Ovary (tissue), 3 donors: Measurements from ENCODE around the gene MYOM1.

Source experiments
- CTCF ChIP-seq, 3 donors: fragments of 450-650 bp in 2 of 3; fragments of 200-600 bp in 1 of 3; IDR thresholded peaks; one replicate each; pipeline versions ENCODE4 v1.5.1 to v1.8.0; 2016 to 2022; ENCODE audit warnings: antibody characterized with exemption in 3 of 3, mild to moderate bottlenecking in 1 of 3
- POLR2A ChIP-seq: fragments of 450-650 bp; IDR thresholded peaks from one replicate; pipeline ENCODE4 v1.6.1; 2017; ENCODE audit warnings: antibody characterized with exemption, mild to moderate bottlenecking, moderate library complexity
- donor health status: DM: no; HTN: no; CAD: no.

GRCh38 chr18:3219631-3220335 is at the start of gene MYOM1:
- TF ChIP-seq CTCF (IDR thresholded peaks at IDR 0.05) (no peak), POLR2A (no peak)
